Effector CD4-positive, alpha-beta T cell (primary cell): ENCODE data around the gene UPF3A.
"Not testable (repeated sequence)": the region's sequence is repeated elsewhere in the genome, so short reads cannot be mapped to it uniquely, and the experiment has no call there.

Experiments
- DNase-seq: peaks from one replicate; pipeline ENCODE4 v3.0.0-alpha.2; 2020

UPF3A gene

DNA sequence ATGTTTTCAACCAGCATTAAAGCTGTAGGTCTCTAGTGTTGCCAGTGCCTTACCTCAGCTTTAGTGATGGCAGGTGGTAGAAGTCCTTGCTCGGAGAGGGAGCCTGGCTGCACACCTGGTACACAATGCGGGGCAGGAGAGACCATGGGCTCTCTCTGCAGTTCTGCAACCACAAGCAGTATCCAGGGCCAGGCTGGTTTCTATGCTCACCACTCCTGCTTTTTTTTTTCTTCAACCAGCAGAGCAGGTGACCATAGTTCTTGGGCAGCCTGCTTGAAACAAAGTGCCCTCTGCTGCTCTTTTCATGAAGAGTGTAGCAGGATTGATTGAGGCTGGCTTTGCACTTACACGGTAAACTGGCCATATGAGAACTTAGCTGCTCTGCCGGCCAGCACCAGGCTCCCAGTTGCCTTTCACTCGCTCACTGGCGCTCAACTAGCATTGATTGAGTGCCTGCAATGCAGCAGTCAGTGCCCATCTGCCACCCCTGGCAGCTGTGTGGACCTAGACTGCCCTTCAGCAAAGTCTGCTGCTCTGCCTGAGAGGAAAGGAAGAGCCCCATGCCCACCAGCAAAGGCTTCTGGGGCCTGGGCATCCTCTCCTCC, 28.5 kb downstream of the UPF3A start:
- no peak for DNase-seq

DNA sequence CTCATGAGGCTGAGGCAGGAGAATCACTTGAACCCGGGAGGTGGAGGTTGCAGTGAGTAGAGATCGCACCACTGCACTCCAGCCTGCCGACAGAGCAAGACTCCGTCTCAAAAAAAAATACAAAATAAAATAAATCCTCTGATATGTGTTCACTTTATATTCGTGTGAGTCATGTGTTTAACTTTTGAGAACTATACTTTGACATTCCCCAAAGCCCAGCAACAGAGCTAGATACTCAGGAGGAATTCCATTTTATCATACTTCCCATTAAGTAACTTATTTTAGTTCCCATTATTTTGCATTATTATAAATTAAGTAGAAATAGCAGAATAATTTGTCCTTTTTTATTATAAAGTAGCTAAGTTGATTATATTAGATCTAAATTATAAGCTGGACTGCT, 29.6 kb downstream of the UPF3A start:
- DNase-seq = no peak

DNA sequence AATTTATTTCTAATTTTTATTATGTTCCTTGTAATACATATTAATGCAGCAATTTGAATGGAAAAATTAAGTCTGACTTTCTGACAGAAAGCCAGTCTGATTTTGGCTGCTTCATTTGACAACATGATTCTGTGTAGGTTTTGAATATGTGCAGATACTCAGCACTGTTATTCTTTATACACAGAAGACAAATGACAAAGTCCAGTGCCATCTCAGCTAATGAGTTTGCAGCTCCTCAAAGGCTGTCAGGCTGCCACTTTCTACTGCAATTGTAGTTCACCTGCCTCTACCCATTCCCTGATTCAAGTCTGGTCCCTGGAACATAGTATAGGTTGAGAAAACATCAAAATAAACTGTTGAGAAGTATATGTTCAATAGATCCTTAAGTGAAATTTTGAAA, 30.0 kb downstream of the UPF3A start:
- DNase-seq = no peak

DNA sequence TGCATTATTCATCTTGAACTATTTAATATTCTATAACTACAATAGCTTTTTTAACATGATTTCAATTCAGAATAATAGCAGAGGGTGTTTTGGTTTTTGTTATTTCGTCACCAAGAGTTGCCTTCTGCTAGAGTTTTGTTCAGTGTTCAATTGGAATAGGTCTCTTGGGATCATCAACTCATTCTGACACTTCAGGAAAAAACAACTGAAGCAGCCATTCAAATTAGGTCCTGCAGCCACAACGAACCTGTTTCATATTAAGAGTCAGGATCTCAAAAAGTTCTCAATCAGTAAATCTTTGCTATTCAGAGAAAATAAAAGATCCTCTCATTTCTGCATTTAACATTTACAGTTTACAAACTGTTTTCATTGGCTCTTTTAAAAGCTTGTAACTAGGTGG, 30.5 kb downstream of the UPF3A start:
- DNase-seq = no peak

DNA sequence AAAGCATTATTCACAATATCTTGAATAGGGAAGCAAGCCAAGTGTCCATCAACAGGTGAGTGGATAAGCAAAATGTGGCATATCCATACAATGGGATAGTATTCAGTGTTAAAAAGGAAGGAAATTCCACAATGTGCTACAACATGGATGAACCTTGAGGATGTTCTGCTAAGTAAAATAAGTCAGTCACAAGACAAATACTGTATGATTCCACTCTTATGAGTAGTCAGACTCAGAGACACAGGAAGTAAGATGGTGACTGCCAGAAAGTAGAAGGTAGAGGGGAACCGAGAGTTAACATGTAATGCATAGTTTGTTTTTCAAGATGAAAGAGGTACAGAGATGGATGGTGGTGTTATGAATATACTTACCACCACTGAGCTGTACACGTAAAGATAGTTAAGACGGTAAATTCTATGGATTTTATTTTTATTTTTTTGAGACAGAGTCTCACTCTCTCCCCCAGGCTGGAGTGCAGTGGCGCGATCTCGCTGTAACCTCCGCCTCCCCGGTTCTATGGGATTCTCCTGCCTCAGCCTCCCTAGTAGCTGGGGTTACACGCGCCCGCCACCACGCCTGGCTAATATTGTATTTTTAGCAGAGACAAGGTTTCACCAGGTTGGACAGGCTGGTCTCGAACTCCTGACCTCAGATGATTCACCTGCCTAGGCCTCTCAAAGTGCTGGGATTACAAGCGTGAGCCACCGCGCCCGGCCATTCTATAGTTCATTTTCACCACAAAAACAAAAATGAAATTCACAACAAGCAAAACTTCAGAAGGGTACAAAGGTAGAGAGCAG, 31.9 kb downstream of the UPF3A start:
- no peak for DNase-seq

DNA sequence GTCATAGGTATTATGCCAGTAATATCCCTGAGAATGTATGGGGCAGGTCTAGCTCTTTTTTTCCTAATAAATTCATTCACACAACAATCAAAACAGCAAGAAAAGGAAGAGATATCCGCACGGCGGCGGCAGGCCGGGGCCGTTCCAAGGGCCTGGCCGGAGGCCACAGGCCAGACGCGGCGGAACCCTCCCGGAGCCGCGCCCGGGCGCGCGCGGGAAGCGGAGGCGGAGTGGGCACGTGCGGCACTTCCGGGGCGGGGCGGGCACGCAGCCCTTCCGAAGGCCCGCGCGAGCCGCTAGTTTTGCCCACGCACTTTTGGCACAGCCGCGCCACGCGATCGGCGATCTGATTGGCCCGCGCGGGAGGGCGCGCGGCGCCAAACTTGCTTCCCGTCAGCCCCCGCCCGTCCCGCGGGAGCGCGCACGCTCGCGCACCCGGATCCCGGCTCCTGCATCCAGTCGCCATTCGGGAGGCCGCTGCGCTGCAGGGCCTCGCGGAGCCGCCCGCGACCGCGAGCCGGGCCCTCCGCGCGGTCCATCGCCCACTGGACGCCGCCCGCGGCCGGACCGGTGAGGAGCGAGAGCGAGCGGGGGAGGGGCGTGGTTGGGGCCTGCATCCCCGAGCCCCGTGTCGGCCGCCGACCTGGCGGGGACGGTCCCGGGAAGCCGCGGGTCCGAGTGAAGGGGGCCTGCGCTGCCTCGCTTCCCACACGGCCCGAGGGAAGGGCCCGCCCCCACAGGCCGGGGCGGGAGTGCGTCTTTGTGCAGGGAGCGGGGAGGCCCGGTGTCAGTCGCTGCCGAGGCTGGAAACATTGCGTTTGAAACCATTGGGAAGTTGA, 32.9 kb downstream of the UPF3A start, which contains the start of gene CHAMP1:
CHAMP1 (plus strand) TSS at position 430 of the 839 bp plus-strand sequence. CDS start 9,340 bp downstream, outside the sequence.
- peak; percentile 84 for DNase-seq

DNA sequence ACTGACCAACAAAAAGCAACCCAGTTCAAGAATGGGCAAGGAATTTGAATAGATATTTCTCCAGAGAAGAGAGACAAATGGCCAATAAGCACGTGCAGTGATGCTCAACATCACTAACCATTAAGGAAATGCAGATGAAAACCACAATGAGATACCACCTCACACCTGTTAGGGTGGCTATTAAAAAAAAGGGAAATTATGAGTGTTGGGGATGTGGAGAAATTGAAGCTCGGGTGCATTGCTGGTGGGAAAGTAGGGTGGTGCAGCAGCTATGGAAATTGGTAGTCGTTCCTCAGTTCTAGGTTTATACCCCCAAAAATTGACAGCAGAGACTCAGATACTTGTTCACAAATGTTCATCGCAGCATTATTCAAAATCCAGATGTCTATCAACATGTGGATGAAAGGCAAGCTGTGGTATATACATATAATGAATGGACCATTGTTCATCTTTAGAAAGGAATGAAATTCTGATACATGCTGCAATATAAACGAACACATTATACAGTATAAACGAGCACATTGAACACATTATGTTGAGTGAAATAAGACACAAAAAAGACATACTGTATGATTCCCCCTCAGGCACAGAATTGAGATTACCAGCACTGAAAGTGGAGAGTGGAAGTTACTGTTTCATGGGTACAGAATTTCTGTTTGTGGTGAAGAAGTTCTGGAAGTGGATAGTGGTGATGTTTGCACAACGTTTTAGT, 33.8 kb downstream of the UPF3A start:
- DNase-seq = no peak

DNA sequence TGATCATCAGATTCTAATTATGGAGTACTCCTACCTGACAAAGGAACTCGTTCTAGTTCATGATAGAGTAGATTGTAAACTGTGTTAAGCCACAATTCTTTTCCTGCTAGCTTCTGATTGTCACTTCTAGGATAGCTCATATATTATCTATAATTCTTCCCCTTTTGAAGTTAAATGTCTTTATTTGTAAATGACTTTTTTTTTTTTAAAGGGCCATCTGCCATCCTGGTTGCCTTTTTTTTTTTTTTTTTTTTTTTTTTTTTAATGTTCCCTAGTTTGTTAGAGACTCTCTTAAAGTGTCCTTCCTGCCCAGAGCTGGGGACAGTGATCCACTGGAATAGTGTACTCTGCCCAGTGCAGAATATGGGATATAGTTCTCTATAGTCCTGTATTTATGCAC, 37.2 kb downstream of the UPF3A start:
- DNase-seq = no peak

DNA sequence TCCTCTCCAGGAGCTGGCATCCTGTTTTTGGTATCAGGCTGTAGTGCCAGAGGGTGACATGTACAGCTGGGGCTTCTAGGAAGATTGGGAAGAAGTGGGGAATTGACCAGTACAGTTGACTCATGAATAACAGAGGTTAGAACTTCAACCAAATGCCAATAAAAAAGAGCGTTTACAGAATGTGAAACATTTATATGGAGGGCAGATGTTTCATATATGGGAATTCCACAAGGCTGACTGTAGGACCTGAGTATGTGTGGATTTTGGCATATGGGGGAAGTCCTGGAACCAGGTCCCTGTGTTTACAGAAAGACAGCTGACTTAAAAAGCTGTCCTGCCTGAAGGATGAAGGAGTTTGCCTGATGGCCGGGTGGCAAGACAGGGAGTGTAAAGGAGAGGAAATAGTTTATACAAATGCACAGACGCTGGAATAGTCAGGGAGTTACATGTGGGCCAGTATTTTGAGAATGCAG, 38.1 kb downstream of the UPF3A start:
- DNase-seq = no peak

DNA sequence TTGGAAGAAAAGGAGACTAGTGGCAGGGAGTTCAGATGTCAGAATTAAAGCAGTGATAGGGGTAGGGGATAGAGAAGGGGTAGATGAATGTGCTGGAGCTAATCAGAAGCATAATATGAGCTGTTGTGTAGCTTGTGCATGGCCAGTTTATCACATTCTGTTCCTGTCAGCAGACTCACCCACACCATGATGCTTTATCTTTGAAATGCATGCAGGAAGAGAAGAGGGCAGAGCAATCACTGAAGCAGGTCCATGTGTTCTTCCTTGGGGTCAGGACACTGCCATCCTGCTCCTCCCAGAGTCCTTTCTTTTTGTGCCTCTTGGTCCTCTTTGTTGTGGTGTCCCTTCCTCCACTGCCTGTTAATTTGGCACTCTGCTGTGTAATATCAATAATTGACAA, 38.7 kb downstream of the UPF3A start:
- DNase-seq = no peak

DNA sequence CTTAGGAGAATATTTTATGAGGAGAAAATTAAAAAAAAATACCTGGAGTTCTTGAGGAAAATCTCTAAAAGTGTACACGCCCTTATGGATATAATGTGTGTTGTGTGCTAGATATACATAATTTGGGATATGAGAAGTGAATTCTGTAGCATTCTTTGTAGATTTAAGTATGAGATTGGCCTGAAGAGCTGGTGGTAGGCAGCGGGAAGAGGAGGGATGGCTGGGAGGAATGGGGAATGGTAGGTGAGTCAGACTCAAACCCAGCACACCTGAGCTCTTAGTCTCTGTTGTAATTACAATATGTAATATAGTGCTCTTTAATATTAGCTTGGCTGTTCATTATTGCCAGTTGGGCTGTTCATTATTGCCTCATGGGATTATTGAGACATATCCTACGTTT, 39.9 kb downstream of the UPF3A start:
- no peak for DNase-seq

DNA sequence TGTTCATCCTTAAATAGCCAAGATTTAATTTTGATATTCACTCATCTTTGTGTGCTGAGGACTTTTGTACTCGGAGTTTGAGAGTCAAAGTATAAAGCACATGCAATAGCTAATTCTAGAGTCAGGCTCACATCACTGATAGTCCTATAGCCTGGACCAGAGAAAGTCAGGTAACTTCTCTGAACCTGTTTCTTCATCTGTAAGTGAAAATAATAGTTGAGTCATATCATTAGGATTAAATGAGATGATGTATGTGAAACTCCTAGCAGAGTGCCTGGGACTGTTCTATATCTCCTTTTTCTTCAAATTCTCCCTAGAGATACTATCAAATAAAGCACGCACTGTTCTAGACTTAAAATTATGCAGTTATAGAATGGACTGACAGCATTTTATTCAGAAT, 41.9 kb downstream of the UPF3A start:
- no peak for DNase-seq

DNA sequence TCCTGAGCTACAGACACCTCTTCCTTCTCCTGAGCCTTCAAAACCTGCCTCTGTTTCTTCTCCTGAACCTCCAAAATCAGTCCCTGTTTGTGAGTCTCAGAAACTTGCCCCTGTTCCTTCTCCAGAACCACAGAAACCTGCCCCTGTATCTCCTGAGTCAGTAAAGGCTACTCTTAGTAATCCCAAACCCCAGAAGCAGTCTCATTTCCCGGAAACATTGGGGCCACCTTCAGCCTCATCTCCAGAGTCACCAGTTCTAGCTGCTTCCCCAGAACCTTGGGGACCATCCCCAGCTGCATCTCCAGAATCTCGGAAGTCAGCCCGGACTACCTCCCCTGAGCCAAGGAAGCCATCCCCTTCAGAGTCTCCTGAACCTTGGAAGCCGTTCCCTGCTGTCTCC, 42.9 kb downstream of the UPF3A start:
- no peak for DNase-seq

DNA sequence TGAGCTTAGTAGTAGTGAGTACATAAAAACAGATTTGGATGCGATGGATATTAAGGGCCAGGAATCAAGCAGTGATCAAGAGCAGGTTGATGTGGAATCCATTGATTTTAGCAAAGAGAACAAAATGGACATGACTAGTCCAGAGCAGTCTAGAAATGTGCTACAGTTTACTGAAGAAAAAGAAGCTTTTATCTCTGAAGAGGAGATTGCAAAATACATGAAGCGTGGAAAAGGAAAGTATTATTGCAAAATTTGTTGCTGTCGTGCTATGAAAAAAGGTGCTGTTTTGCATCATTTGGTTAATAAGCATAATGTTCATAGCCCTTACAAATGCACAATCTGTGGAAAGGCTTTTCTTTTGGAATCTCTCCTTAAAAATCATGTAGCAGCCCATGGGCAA, 44.3 kb downstream of the UPF3A start:
- no peak for DNase-seq

DNA sequence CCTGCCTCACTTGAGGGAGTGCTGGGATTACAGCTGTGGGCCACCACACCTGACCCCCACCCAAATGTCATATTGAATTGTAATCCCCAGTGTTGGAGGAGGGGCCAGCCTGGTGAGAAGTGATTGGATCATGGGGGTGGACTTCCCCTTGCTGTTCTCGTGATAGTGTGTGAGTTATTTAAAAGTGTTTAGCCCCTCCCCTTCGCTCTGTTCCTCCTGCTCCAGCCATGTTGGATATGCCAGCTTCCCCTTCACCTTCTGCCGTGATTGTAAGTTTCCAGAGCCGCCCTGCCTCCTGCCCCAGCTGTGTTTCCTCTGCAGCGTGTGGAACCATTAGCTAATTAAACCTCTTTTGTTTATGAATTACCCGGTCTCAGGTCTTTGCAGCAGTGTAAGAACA, 46.6 kb downstream of the UPF3A start:
- DNase-seq = no peak

DNA sequence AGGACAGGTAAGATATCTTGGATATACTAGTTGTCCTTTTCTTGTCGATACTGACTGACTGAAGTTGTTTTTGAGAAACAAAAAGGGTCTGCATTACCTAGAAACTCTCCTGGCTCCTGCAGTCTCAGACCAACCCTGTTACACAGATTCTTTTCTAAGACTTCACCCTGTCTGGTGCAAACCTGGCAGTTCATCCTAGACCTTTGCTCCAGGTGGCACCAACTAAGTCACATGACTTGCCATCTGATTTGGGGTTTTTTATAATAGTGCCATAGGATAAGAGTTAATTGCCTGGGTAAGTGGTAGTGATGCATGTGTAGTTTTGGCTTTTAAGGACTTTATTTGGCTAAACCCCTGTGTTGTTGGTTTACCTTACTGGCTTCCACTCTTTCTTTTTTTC, 47.2 kb downstream of the UPF3A start:
- DNase-seq = no peak

DNA sequence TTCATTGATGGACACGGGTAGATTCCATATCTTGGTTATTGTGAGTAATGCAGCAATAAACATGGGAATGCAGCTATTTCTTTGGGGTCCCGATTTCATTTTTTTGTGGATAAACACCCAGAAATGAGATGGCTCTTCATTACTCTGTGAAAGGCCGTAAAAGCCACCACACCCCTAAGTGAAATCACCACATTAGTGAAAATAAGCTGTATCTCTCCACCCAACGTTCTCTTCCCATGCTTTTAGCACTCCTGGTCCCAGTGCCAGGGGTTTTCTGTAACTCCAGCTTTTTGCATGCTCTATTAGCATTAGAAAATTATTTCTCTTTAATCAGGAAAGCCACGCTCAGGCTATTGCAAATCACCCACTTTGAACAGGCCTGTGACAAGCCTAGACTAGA, 48.7 kb downstream of the UPF3A start:
- no peak for DNase-seq

DNA sequence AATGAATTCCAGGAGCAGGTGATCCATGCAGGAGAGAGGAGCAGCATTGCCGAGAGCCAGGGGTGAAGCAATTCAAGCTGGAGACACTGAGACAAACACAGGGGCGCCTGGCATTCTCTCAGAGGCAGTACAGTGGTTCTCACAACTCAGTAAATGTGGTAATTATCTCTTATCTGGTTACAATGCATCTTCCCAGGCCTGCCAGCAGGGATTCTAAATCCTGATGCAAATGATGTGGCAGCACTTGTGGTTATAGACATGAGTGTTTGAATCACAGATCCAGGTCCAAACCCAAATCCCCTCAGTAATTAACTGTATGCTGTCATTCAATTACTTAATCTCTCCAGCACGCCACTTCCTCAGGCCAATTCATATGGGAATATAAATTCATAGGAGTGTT, 52.5 kb downstream of the UPF3A start:
- not testable (repeated sequence) for DNase-seq

DNA sequence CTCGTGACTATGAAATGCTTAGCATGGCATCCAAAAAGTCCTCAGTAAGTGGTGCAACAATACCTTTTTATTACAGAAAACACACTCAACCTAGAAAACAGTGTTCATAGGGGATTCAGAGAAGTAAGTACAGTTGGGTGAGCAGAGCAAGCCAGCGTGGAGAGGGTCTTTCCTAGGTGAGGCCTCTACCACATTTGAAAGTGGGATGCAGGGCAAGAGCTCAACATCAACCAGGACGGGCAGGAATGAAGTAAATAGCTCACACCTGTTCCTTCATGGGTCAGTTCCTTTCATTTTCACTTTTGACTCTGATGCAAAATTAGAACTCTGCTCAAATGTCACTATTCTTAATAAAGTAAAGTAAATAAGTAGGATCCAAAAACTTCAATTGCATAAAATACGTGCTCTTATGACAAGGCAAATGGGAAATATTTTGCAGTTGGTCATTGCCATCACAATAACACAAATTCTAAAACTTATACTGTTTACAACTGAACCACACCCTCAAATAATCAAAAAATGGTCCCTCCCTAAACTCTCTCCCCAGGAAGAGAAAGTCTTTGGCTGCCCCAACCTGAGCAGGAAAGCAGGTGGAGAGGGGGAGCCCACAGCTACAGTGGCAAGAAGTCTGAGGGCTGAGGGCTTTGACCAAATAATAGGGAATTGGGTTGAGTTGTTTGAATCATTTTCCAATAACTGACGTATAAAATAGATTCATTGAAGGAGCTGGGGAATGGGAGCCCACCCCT, 53.1 kb downstream of the UPF3A start:
- DNase-seq = no peak

DNA sequence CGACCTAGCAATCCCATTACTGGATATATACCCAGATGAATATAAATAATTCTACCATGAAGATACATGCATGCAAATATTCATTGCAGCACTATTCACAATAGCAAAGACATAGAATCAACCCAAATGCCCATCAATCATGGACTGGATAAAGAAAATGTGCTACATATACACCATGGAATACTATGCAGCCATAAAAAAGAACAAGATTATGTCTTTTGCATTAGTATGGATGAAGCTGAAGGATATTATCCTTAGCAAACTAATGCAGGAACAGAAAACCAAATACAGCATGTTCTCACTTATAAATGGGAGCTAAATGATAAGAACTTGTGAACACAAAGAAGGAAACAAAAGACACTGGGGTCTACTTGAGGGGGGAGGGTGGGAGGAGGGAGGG, 55.1 kb downstream of the UPF3A start:
- DNase-seq = not testable (repeated sequence)

DNA sequence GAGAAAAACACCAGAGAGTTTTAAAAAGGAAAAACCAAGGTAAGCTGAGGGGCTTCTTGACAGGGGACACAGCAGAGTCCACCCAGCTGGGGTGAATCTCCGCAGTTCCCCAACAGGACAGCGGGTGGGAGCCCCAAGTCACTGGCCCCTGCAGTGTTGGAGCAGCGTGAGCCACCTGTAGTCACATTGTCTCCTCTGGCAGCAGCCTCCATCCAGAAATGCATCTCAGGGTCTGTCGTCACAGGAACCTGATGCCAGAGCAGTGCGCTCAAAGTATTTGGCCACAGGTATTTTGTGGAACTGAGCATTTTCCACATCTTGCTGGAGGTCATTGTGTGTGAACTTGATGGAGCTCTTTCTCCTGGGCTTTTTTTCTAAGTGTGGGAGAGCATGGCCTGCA, 57.6 kb downstream of the UPF3A start:
- no peak for DNase-seq

DNA sequence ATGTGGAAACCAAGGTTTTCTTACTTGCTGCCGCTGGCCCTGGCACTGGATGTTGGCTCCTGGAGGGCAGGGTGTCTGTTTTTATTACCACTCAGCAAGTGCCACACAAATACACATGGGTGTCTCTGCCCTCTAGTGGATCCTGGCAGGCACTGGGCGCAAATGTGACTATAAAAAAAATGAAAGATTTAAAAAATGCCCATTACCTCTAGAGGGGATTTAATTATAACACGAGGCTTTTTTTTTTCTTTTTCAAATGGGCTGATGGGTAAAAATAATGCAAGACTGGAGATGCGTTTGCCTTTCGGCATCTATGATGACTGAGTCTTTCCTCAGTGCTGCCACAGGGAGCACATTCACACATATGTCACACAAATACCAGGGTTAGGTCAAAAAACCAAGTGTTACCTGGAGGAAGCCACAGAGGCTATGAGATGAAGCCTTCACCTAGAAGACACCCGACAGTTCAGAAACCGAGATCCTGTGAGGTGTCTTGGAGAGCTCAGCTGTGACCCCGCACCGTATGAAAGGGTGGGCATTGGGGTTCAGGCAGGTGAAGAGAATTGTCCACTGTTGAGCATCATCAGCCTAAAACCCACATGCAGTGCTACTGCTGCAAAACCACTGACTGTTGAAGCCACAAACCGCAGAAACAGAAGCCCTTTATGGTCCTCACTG, 58.6 kb downstream of the UPF3A start:
- DNase-seq = no peak
